Measurements from ENCODE around the gene EWSR1.

Gene EWSR1

DNA sequence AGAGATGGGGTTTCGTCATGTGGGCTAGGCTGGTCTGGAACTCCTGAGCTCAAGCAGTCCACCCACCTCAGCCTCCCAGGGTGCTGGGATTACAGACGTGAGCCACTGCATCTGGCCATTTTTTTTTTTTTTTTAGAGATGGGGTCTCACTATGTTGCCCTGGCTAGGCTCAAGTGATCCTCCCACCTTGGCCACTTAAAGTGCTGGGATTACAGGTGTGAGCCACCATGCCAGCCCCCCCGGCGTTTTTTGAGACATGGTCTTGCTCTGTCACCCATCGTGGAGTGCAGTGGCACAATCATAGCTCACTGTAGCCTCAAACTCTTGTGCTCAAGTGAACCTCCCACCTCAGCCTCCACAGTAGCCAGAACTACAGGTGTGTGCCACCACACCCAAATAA lies 16.8 kb upstream of the EWSR1 start:
- no peak for DNase-seq (ENCODE audit: low read depth)

DNA sequence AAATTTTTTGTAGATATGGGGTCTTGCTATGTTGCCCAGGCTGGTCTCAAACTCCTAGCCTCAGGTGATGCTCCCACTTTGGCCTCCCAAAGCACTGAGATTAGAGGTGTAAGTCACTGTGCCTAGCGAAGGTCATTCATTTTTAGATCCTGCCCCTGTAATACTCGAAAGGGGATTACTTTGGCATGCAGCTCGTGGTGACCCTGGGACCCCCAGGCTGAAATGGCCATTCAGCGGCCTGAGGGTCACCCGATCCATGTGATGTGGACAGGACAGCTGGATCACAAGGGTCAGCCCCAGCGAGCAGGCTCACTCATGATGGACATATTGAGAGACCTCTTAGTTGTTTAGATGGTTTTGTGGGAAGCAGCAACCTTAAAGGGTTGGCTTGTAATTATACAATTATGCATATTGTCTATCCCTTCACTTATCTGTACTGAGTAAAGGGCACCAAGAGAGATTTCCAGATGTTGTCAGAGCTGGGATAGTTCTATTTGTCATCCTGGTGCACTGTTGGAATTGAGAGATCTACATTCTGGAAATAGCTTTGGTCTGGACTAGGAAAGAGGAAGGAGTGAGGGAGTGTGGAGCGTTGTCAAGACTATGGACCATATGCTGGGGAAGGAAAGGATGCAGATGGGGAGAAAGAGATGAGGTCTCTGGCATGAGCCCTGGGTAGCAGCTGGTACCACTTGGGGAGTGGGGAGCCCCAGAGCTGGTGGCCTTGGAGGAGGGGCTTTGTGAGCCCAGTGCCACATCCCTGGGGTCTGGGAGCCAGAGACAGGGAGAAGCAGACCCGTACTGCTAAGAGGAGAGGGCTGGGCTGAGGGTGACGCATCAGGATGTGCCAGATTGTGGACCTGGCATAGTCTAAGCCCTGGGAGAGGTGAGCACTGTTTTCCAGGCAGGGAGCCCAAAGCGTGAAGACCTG lies 15.8 kb upstream of the EWSR1 start:
- no peak for DNase-seq (ENCODE audit: low read depth)

DNA sequence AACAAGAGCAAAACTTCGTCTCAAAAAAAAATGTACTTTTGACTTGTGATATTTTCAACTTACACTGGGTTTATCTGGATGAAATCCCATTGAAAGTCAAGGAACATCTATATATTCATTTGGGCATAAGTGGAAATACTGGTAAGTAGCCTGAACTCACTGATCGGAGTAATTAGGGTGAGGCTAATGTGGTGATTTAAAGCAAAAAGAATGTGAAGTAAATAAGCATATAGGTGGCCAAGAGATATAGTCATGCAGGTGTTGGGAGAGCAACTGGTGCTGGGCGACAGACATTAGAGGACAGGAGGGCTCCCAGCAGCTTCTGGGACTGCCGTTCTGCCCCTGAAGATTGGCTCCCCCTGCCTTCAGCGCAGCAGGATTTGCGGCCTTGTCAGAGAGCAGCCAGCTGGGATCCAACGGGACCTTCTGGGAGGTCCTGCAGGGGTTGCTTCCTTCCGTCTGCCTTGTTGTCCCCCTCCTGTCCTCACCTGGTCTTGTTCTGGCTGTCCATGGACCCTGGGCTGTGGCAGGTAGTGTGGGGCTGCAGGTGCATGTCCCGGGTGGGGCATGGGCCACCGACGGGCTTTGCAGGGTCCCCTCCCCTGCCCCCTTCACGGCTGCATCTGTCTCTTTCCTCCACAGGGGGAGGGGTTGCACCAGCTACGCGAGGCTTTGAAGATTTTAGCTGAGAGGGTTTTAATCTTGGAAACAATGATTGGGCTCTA lies 14.3 kb upstream of the EWSR1 start:
- no peak for DNase-seq (ENCODE audit: low read depth)

DNA sequence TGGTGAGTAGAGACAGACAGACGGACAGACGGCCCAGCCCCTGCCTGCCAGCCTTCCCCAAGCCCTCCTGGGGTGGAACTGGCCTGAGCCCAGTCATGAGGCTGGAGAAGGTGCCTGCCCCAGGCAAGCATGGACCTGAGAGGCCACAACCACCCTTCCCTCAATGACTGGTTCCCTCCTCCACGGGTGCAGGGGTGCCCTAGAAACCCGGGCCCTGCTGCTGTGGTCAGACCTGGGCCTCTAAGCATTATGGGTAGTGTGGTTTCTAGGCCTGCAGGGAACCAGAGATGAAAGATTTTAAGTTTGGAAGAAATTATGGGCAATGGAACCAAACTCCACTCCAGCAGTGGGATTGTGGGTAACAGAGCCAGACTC lies 13.8 kb upstream of the EWSR1 start:
- DNase-seq (ENCODE audit: low read depth), result no peak

DNA sequence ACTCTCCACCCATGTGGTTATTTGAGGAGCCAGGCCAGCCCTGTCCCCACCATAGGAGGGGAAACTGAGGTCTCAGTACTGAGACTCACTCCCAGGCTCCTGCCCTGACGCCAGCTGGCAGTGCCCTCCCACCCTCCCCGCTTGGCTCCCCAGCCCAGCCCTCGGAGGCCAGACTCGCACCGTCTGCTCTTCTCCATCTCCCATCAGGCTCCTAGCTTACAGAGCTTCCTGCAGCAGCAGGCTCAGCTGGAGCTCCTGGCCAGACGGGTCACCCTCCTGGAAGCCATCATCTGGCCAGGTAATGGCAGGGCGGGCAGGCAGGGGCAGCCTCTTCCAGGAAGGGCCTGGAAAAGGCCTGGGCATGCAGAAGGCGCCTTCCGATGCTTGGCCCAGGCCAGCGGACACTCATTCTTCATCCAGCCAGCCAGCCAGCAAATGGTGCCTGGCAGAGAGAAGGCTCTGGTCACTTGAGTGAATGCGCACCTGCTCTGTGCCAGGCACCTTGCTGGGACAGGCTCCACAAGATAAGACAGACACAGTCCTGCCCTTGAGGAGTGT lies 12.9 kb upstream of the EWSR1 start:
- no peak for DNase-seq (ENCODE audit: low read depth)

DNA sequence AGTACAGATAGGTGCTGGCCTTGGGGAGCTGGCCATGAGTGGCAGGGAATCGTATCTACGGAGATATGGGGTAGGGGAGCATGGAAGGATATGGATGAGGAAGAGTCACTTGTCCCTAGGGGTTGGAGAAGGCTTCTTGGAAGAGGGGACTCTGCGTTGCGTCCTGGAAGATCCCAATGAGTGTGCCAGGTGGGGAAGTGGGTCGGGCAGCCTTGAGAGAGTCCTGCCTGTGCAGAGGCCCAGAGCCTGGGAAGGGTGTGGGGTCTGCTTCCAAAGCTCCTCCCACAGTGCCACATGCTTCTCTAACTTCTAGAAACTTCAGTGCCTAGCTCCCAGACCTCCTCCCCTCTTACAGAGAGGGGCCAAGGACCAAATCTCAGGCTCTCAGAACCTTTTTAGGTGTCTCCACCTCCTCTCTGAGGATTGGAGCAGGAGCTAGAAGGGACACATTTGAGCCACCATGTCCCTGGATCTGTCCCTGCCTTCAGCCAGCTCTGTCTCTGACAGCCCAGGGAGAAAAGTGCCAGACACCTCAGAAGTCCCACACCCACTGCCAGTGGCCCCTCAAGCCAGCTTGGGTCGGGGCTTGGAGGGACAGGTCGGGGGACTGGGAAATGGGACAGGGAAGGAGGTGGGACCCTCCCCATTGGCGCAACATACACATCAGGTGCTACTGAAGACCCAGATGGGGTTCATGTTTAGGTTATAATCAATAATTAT lies 11.3 kb upstream of the EWSR1 start:
- DNase-seq (ENCODE audit: low read depth), result no peak

DNA sequence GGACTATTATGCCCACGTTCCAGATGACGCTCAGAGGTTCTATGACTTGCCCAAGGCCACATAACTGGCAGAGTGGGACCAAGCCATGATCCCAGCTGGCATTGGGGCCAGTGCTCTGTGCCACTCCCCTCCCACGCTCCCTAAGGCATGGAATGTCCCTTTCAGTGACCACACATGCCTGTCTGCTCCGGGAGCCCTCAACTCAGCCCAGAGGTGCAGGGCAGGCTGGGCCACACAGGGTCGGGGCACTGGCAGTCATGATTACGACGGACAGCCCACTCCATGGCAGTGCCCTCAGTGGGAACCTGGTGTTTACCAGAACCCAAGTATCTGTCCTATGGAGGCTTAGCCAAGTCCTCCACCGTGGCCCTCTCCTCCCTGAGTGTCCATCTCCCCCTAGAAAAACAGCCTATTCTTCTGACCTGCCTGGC lies 10.3 kb upstream of the EWSR1 start:
- DNase-seq (ENCODE audit: low read depth), result no peak

DNA sequence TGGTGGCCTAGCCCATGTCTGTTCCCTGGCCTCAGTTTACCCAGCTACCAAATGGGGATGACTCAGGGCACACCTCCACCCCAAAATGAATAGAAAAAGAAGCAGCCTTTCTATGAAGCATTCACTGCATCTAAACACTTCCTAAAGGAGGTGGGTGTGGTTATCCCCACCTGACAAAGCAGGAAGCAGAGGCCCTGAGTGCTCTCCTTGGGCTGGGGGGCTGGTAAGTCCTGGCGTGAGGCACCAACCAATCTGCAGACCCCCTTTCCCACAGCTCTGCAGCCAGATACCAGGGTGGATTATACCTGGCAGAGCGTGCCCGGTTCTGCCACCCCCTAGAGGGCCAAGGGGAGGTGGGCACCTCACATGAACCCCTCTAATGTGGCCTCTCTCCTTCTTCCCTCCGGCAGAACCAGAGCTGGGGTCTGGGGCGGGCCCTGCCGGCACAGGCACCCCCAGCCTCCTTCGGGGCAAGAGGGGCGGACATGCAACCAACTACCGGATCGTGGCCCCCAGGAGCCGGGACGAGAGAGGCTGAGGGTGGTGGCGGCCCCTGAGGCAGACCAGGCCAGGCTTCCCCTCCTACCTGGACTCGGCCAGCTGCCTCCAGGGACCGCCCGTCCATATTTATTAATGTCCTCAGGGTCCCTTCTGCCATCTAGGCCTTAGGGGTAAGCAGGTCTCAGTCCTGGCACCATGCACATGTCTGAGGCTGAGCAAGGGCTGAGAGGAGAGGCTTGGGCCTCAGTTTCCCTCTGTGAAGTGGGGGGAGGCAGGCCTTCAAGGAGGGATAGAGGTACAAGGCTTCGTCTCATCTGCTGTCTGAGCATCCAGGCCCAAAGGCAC lies 9.4 kb upstream of the EWSR1 start:
- DNase-seq (ENCODE audit: low read depth), result no peak

DNA sequence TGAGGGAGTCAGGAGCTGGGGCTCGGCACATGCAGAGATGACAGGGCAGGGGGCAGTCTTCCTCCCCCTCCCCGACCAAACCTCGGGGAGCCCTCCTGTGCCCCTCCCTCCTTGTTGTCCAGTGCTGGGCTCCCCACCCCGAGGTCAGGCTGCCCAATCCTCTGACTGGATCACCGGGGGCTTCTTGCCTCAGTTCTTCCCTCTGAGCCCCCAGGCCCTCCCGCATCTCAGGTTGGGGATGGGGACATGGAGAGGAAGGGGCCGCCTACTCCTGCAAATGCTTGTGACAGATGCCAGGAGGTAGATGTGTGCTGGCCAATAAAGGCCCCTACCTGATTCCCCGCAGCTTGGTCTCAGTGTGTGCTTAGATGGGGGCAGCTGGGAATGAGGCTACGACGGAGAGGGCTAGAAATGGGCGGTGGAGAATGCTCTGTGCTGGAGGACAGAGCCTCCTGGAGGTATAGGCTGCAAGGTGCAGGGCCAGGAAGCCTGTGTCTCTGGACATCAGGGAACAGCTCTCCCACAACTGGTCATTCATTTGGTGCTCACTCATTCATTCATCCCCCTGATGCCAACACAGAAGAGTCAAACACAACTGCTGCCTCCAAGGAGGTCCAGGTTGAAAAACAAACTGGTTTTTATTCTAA lies 8.7 kb upstream of the EWSR1 start:
- no peak for DNase-seq (ENCODE audit: low read depth)

DNA sequence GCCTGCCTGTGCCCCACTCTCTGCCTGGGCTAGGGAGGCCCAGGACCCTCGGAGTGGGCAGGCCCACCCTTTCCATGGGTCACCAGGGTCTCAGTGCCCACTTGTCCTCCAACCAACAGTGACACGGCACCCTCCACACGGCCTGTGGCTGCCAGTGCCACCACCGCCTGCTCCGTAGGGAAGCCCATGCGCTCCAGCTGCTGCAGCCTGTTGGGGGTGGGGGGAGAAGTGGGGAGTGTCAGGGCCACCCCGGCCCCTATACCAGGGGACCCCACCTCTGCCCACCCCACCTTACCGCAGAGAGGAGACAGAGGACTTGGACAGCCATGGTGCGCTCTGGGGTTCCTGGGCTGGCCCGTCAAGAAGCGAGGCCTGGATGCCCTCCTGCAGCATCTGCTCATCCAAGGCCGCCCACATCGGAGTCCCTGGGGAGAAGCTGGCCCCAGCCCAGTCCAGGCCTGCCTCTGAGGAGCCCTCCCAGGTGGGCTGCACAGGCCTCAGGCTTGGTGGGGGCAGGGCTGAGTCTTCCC lies 8.0 kb upstream of the EWSR1 start:
- DNase-seq (ENCODE audit: low read depth), result no peak

DNA sequence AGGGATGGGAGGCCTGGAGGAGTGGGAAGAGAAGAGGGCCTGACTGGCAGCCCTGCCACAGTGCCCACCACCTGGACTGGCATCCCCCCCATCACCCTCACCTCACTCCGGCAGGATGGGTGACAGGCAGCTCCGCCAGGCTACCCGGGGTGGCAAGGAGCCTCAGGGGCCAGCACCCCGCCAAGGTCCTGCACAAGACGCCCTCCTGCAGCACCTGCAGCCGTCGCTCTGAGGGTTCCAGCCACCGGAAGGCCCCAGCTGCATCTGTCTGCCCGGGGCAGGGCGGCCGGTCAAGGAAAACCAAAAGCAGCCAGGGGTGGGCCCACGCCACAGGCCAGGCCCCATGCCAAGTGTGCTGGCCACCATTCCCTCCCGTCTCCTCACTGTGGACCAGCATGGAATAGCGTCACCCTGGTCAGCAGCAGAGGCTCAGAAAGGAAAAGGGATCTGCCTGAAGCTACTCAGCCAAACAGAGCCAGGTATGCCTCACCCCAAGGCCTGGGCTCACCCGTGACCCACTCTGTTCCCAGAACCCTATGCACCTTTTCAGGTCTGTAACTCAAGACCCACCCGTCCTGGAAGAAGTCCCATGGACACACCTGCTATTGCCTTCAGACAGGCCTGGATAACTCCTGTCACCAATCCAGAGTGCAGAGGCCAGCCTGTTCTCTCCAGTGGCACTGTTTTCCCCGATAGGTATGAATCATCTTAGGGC lies 7.3 kb upstream of the EWSR1 start:
- DNase-seq (ENCODE audit: low read depth), result no peak

DNA sequence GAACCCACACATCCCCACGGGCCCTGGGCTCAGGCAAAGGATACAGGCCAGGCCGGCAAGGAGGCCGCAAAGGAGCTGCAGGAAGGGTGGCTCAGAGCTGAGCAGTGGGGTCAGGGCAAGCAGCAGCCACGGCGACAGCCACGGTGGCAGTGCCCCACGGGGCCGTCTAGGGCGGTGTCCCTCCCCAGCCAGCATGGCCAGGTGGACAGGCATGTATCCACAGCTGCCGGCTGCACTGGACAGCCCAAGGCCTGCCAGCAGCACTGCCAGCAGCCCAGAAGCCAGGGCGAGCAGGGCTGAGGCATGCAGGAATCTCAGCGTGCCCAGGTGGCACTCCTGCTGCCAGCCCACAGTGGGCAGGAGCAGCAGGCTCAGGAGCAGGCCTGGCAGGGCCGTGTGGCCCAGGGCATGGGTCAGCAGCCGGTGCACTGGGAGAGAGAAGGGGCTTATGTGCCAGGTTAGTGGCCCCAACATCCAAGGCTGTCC lies 4.2 kb upstream of the EWSR1 start:
- DNase-seq (ENCODE audit: low read depth), result no peak

DNA sequence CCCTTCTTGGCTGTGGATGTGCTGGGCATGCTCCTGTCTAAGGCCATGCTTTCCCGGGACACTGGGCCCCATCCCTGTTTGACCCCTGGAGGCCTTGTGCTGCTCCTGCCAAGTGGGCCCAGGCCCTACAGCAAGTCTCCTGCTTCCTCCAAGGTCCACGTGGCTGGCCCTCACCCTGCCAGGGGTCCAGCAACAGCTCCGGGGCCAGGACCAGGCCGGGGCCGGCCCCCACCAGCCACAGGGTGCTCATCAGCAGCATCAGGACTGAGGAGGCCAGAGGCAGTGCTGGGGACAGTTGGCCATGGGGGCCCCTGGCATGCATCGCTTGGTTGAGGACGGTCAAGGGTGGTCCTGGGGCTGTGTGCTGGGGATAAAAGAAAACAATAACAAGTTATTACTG lies 2.8 kb upstream of the EWSR1 start:
- DNase-seq (ENCODE audit: low read depth), result no peak

DNA sequence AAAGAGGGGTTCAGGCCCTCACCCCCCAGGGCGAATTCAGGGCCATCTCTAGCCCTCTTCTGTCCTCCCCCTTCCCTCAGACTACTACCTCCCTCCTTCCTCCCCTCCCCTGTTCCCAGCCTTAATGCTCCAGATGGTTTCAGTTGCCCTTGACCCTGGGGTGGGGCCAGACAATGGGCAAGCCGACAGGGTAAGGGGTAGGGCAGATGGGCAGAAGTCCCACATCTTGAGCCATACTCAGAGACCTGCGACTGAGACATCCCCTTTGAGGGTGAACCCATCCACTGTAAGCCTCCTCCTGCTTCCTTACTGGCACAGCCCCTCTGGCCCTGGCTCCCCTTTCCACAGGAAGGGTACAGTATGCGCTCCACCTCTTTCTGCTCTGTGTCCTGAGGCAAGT lies 2.1 kb upstream of the EWSR1 start:
- DNase-seq (ENCODE audit: low read depth), result no peak

DNA sequence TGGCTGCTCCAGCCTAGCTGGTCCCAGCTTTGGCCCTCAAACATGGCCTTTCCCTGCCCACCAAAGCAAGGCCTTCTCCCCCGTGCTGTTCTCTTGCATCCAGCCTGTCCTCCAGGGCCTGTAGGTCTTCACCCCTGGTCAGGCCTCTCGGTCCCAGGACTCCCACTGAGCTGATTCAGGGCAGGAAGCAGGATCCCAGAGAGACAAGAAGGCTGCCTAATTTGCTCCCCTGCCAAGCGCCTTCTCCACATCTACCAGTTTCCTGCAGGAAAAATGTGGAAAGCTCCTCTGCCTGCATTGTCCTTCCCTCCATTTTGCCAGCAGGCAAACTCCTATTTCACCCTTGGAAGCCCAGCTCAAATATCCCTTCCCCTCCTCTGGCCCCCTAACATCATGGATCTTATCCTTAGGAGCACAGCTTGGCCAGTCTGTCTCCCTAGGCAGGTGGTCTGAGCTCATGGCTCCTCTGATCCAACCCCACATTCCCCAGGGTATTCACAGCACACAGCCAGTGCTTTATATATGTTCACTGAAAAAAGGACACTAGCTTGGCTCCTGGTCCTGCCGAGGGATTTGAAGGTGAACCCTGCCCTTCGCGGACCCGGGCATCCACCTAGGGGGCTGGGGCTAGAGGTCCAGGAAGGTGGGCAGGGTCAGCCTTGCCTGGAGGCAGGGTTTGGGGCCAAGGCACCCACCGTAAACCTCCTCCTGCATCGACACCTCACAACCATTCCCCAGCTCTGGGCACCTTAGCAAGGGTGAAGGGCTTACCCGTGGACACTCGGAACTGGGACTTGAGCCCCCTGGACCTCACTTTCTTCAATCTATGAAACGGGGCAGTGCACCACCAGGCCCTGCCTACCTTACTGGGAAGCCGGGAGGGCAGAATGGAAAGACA lies 1.3 kb upstream of the EWSR1 start:
- DNase-seq (ENCODE audit: low read depth), result no peak

DNA sequence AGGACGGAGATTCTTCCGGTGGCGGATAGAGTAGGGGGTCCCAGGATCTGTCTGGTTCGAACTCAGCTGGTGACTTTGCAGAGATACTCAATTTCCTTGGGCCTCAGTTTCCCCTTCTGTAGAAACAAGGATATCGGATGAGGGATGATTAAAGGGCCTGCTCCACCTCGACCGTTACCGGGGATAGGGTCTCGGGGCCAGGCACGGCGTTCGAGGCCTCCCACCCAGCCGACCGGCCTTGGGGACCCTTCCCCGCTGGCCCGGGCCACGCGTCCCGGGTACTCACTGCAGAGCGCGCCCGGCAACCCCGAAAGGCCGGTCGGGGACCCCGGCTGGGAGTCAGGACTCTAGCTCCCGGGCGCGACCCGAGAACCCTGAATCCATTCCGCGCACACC lies 608 bp upstream of the EWSR1 start:
- DNase-seq (ENCODE audit: low read depth), result no peak

DNA sequence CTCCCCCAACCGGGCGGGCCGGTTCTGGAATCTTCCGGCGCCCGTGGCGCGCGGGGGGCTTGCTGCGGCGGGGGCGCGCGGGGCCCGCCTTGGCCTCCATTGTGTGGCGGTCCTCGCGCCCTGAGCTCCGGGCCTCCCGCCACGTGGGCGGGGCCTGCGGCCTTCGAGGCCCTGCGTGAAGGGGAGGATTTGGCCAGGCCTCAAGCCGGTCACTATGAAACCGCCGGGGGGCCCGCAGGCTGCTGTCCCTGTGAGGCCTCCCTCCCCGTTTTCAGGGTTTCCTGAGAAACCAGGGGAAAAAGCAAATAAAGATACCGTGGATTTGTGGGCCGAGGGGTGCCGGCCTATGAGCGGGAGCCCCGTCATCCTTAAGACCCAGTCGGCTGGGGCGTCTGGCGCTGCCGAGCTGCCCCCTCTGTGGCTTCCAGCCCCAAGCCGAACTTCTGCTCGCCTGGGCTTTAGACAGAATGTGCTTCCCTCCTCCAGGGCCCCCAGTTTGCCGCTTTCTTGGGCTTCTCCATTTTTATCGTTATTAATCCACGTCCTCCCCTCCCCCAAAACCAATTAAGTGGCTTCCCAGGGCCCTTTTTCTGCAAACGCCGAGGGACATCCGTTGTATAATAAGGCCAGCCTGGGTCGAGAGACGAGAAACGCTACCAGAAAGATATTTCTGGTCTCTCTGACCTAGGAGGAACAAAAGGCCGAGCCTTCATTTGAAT lies 602 bp downstream of the EWSR1 start:
- peak; percentile 70 for DNase-seq (ENCODE audit: low read depth)

DNA sequence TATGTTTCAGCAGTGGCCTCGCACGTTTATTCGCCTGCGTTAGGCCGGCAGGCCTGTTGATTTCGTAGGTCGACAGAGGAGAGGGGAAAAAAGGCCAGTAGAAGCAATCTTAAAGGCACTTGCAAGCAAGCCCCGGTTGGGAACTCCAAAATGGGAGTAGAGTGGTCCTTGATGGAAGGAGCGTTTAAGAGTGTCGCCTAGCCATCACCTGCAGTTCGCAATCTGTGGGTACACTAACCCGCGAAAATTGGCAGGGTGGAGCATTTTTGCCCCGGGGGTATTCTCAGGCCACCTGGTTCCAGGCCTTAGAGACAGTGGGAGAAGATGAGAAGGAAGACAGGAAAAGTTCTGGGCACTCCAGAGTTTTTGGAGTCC lies 1.1 kb downstream of the EWSR1 start:
- DNase-seq (ENCODE audit: low read depth), result no peak

Data from iris pigment epithelial cell (primary cell).